ENCODE results near the gene PPP2R2C.

Gene PPP2R2C

DNA sequence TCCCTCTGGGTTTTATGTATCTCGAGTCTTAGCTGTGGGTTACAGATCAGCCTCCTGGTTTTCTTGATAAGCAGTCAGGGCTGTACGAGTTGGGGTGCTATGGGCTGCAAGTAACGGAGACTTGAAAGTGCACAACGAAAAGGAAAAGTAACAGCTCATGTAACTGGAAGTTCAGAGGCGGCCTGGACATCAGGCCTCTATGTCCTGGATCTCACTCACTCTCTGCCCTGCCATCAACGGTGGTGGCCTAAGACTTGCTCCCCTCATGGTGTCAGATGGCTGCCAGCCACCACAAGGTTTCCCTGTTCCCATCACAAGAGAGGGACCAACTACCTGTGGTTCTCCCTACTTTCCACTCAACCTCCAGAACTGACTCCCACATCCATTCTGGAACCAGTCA is 4.8 kb downstream of the PPP2R2C start:
- no peak for DNase-seq (ENCODE audit: low read depth)

GRCh38 chr4:6466756-6467381 is 5.5 kb downstream of the PPP2R2C start:
- no peak for DNase-seq (ENCODE audit: low read depth)

- DNase-seq (ENCODE audit: low read depth): no peak
These were observed 6.5 kb downstream of the PPP2R2C start for GRCh38 chr4:6465955-6466354.

- no peak for DNase-seq (ENCODE audit: low read depth)
These were observed 7.4 kb downstream of the PPP2R2C start for GRCh38 chr4:6464842-6465588.

DNA sequence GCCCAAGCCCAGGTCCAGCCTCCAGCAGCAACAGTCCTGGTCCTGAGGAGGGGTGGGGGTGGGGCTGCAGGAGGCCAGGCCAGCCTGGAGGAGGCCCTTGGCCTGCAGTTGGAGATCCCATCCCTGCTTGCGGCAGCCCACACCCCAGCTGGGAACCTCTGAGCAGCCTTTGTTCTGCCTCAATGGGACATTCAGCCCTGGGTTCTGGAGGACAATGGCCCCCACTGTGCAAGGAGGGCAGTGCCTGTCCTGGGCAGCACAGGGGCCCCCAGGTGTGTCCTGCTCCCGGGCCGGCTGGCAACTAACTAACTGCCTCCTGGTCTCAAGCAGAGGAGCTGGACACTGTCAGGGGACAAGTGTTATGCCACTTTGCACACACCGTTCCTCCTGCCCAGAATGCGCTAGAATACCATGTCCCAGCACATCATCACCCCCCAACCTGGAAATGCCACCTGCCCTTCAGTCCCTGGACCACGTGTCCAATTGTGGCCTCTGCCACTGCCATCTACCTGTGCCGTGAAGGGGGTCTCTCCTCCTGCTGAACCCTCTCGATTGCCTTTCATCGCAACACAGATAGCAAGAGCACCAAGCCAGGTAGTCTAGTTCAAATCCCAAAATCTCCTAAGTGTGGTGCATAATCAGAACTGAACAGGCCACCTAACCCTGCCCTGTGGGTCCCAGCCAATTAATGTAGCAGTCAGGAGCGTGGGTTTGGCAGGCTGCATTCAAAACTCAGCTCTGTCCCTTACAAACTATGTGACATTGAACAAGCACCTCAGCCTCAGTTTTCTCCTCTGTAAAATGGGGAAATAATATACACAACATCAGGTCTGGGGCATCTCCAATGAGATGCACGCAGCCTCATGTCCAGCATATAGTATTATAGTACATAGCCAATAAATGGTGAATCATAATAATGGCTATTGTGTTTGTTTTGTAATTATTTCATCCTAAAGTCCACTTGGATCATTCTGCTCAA is 8.8 kb downstream of the PPP2R2C start:
- DNase-seq (ENCODE audit: low read depth): no peak

DNA sequence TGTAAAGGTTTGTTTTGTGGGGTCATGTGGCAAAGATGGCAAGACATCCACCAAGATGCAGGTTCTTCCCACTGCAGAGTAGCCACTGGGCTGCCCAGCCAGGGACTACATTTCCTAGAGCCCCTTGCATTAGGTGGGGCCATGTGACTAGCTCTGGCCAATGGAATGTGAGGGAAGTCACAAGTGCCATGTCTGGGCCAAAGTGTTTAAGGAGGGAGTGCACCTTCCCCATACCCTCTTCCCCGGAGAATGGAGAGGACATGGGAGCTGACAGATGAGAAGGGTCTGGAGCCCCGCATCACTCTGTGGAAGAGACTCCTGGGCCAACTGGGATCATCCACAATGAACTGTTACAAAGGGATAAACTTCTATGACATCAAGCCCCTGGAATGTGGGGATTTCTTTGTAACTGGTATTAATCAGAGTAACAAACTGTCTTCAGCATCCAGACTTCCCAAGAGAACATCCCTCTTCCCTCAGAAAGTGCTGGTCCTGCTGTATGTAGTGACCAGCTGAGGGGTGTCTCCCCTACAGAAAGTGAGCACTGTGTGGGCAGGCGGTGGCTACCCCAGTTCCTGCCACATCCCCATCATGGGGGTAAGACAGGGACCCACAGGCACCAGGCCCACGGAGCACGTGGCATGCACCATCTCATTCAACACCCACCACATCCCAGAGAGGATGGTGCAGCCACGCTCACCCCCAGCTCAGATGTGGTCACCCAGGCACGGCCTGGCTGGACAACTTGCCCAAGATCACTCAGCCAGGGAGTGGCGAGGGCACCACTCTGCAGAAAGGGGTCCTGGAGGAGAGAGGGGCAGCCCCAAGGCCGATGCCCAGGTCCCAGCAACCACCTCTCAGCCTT is 10.9 kb downstream of the PPP2R2C start:
- DNase-seq (ENCODE audit: low read depth): peak; percentile 1

- DNase-seq (ENCODE audit: low read depth): no peak
These were observed 11.5 kb downstream of the PPP2R2C start for GRCh38 chr4:6460876-6461275.

- no peak for DNase-seq (ENCODE audit: low read depth)
These were observed 13.9 kb downstream of the PPP2R2C start for GRCh38 chr4:6458528-6458927.

DNA sequence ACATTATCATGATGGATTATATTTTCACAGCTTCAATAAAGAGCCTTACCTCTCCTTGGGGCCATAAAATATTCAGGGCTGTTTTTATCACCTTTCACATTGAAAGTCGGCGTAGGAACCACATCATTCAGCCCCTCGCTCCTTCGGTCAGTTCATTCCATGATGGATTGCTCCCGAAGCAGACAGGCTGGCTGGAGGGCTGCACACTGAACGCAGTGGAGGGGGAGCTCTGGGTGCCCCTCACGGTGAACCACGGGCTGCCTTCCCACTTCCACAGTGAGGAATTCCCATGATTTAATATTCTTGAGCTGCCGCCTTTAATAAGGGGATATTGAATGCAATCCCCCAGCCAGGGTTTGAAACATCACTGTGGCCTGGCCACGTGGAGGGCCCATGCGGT is 16.0 kb downstream of the PPP2R2C start:
- DNase-seq (ENCODE audit: low read depth): no peak

GRCh38 chr4:6454112-6454910 is 18.1 kb downstream of the PPP2R2C start:
- DNase-seq (ENCODE audit: low read depth): no peak

DNA sequence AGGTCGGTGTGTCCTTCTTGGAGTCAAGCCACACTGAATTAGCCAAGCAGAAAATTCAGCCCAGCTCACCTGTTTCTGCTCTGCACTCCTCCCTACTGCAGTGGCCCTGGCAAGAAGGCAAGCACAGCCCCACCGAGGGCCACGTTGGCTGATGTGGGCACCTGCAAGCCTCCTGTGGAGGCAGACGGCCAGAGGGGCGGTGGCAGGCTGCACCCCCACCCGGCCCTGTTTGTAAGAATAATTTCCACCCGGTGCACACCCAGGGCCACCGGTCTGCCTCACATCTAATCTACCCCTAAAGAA is 18.8 kb downstream of the PPP2R2C start:
- DNase-seq (ENCODE audit: low read depth): no peak

DNA sequence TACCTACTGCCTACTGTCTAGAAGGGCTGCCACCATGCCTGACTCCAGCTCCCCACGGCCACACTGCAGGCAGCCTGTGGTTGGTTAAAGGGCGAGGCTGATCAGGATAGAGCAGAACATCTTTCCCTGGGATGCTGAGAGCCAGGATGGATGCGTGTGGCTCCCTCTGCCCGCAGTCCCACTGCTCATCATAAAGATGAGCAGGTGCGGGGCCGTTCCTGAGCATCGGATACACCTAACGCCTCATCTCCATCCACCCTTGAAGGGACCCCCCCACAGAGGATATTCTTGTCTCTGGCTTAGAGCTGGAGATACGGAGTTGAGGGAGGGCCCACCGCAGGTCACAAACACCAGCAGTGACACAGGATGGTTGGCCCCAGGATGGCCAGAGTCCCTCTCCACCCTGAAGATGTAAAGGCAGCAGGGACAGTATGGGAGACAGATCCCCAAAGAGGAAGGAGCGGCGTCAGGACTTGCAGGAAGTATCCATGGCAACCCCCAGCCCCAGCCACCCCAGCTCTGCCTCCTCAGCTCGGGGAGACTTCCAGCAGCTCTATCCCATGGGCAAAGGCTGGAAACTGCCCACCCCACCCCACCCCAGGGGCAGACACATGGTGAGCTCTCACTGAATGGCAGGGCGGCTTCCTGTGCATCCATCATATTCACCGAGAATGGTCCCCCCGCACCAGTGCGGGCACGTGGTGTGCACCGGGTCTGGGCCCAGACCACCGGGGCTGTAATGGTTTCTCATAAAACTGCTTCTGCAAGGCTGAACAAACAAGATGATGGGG is 19.3 kb downstream of the PPP2R2C start:
- DNase-seq (ENCODE audit: low read depth): no peak

GRCh38 chr4:6452116-6452896 is 20.1 kb downstream of the PPP2R2C start:
- no peak for DNase-seq (ENCODE audit: low read depth)

- DNase-seq (ENCODE audit: low read depth): no peak
These were observed 21.1 kb downstream of the PPP2R2C start for GRCh38 chr4:6451309-6451708.

DNA sequence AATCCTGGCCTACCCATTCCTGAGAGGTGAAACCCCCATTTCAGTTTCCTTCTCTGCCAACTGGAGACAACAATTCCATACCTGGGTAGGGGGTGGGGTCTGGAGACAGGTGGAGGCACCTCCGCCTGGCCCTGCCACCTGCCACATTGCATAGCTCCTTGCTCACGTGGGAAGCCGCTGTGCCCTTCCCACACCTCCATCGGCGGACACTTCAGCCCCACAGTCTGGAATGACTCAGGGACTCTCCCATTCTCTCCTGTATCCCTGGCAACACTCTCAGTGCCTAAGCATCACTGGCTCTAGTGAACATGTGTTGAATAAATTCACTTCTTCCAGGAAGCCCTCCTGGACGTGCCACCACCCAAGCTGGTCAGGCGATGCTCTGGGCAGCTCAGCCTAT is 21.7 kb downstream of the PPP2R2C start:
- DNase-seq (ENCODE audit: low read depth): no peak

DNA sequence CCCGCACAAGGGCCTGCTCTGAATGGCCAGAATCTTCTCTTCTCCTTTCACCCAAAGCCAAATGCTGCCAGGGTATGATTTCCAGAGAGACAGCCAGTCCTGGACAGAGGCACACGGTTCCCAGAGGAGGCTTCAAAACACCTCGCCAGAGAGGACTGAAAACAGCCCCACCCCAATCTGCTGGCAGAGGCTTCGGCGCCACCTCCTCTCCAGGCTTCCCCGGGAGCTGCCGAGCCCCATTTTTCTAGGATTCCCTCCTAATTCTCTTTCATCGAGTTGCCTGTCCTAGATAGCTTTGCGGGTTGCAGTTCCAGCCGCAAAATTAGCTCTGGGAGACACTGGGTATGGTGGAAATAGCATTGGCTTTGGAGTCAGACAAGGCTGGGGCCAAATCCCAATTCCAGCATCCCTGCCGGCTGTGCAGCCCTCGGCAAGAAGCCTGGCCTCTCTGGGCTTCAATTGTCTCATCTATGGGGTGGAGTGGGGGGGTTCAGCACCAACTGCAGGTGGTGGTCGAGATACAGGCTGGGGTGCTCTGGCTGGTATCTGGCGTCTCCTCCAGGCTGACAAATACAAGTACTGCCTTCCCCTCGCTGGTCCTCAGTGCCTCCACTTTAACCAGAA is 22.6 kb downstream of the PPP2R2C start:
- DNase-seq (ENCODE audit: low read depth): no peak

GRCh38 chr4:6449335-6449734 is 23.1 kb downstream of the PPP2R2C start:
- no peak for DNase-seq (ENCODE audit: low read depth)

GRCh38 chr4:6448476-6449170 is 23.8 kb downstream of the PPP2R2C start:
- DNase-seq (ENCODE audit: low read depth): no peak

All from amniotic epithelial cell (primary cell).